Stimulated activated CD8-positive, alpha-beta memory T cell treated with anti-CD3 and anti-CD28 coated beads, Interleukin-15, amount 100 ng/mL, for 4 hours (primary cell): ENCODE results near the gene TMEM132A.

Experiments
- DNase-seq, 2 donors: peaks; one replicate each; pipeline ENCODE4 v3.0.0-alpha.2; 2020; ENCODE audit warnings: low read depth in 2 of 2

The TMEM132A gene

GRCh38 chr11:60937811-60938210 is 13.6 kb downstream of the TMEM132A start:
- no peak for DNase-seq

DNA sequence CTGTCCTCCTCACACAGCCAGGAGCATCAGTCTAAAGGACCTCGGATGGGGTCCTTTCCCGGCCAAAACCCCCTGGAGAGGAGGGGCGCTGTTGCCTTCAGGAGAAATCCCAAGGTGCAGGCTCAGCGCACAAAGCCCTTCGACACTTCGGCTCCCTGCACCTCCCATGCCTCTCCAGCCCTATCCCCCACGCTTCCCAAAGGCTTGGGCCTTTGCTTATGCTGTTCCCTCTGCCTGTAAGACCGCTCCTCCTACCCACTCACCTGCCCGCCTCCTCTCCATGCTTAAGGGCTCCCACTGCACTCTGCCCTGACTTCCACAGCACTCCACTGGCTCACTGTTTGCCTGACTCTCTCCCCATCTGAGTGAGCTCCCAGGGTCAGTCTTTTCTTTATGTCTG is 14.2 kb downstream of the TMEM132A start:
- no peak for DNase-seq

- no peak for DNase-seq
Observed at GRCh38 chr11:60939301-60939700, 15.0 kb downstream of the TMEM132A start.

GRCh38 chr11:60939855-60940254 is 15.6 kb downstream of the TMEM132A start:
- no peak for DNase-seq

- no peak for DNase-seq
Observed at GRCh38 chr11:60941371-60942119, 17.3 kb downstream of the TMEM132A start.

DNA sequence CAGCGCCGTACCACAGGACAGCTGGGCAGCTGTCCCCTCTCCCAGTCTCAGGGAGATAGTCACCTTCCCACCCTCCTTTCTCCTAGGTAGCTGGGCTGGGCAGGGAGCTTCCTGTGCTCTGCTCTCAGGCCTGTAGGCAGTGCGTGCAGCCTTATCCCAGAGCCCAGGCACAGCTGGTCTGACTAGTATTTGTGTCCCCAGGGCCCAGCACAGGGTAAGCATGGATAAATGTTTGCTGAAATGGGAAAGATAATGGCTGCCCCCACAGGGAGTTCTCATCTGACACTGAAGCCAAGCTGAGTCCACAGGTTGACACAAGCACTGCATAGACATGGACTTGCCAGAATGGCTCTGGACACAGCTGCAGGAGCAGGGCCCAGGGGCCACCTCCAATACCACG is 18.0 kb downstream of the TMEM132A start:
- DNase-seq, result no peak

GRCh38 chr11:60942970-60943565 is 18.8 kb downstream of the TMEM132A start:
- DNase-seq, result no peak

DNA sequence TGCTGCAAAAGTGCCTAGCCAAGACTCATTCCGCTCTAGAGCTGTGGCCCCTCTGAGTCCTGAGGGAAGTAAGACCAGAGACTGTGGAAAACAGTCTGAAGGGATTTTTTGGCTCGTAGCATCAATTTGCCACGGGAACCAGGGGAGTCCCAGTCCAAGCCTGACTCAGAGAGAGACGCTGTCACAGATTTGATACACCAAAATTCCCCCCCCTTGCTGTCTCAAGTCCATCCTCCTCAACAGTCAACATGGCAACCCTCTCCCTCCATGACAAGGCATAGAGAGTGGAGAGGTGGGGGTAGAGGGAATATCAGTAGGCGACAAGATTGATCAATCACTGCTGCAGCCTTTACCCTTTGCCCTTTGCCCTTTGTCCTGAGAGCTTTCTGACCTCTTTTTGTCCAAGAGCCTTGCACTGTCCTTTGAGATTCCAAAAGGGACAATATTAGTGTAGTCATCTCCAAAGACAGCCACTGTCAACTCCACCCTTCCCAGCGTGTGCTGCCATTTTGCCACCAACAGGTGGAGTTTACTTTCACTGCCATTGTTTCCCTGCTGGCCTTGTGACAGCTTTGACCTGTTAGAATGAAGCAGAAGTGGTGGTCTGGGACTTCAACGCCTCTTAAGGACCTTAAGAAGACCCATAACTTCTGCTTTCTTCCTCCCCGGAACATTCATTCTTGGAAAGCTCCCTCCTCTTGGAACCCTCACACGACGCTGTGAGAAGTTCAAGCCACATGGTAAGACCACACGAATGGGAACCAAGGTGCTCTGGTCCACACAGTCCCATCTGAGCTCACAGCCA is 20.4 kb downstream of the TMEM132A start:
- no peak for DNase-seq

DNA sequence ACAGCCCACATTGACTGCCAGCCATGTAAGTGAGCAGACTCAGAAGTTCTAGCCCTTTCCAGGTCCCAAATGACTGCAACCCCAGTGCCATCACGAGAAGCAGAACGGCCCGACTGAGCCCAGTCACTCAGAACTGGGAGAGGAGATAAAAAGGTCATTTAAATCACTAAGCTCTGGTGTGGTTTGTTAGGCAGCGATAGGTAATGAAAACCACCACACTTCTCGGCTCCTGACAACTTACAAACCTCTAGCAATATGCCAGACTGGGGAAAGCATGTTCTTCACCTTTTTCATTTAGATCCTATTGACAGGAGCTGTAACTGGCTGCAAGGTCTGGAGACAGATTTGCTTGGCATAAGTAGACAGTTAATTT is 21.0 kb downstream of the TMEM132A start:
- DNase-seq, result no peak

- no peak for DNase-seq
Observed at GRCh38 chr11:60946601-60947264, 22.5 kb downstream of the TMEM132A start.

DNA sequence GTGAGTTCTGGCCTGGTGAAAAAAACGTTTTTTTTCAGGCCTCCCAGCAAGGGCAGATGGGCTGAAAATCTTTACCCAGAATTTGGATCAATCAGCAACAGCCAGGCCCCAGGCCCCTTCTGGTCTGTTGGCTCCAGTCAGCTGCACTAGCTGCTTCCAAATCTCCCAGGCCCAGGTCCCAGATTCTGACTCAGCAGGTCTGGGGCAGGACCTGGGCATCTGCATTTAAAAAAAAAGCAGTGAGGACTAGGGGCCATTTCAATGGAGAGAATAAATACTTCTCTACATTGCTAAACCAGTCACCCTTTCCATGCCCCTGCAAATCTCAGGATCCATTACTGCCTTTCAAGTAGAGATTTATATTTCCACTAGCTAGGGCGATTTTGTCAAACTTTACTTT is 23.4 kb downstream of the TMEM132A start:
- no peak for DNase-seq

GRCh38 chr11:60948250-60948649 is 24.0 kb downstream of the TMEM132A start:
- DNase-seq, result no peak

DNA sequence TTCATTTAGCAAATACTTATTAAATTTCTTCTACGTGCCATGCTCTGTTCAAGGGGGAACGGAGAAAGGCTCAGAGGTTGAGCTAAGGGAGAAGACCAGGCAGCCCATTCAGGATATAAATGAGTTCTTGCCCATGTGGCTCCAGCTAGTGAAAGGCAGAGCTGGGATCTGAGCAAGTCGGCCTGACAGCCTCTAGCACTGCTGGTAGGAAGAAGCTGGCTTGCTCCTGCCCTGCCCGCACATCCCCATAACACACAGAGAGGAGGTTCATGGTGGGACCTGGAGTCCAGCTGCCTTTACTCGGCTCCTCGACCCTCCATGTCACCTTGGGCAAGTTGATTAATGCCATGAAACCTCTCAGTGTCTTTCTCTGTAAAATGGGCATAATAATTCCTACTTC is 25.8 kb downstream of the TMEM132A start:
- DNase-seq, result no peak

- no peak for DNase-seq
Observed at GRCh38 chr11:60950933-60951605, 26.8 kb downstream of the TMEM132A start.

DNA sequence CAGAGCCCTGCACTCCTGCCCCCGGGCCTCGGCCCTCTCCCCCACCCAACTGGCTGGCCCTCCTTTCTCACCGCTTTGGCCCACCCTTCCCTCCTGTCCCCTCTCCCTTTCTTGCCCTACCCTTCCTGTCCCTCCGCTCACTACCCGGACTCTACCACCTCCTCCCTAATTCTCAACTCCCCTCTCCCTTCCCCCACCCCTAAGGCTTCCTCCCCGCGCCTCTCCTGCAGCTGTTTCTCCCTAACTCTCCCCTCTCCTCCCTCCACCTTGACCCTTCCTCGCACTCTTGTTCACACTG is 27.3 kb downstream of the TMEM132A start:
- DNase-seq, result no peak

- DNase-seq, result no peak
Observed at GRCh38 chr11:60951904-60952741, 27.9 kb downstream of the TMEM132A start, which contains the start of gene SLC15A3. SLC15A3 (minus strand) TSS chr11:60952176; CDS start chr11:60951551, 625 bp downstream.

- DNase-seq, result no peak
Observed at GRCh38 chr11:60952742-60953170, 28.5 kb downstream of the TMEM132A start.

DNA sequence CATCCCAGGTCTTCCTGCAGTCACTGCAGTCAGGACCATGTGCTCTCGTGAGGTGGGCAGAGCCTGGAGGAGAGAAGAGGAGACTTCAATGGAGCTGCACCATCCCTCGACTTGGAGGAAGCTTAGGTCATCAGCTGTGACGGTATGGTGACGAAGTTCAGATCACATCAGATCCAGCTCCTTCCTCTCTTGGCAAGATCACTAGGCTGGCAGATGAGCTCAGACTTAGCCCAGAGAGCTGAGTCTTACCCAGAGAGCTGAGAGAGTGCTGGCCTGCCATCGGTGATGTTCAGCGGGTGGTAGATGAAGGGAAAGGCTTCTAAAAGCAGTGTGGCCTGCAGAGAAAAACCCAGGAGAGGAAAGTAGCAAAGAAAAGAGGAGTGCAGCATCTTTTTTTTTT is 29.5 kb downstream of the TMEM132A start:
- no peak for DNase-seq

GRCh38 chr11:60954421-60954820 is 30.2 kb downstream of the TMEM132A start:
- DNase-seq, result no peak

DNA sequence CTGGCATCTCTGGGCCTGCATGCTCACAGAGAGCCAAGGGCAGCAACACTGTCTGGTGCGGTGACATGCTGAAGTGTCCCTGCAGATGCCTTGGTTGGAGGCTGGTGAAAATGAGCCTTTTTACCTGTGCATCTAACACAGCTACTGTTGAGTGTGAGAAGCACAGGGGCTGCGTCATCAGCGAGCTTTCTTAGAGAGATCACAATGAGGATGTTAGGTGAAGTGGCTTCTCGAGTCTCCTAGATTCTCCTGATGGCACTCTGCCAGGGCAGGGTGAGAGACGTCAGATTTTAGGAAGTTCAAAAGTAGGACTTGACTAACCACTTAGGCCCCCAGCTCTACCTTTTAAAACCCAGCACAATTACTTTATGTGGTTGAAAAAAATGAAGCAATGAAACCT is 31.3 kb downstream of the TMEM132A start:
- DNase-seq, result no peak

GRCh38 chr11:60957188-60957587 is 32.9 kb downstream of the TMEM132A start:
- DNase-seq, result no peak
